OCI-LY1 (cell line): Measurements from ENCODE around the gene PTPRT.

Source experiments
- H2AFZ ChIP-seq: fragments of 200-600 bp; sonication (generic), shearing (Covaris generic); 2 replicates; pipeline ENCODE4 v1.6.0; 2014; ENCODE audit warnings: antibody characterized with exemption, mild to moderate bottlenecking, low read length
- H3F3A ChIP-seq: fragments of 200-600 bp; sonication (generic), shearing (Covaris generic); 2 replicates; pipeline ENCODE4 v1.6.0; 2014; ENCODE audit warnings: mild to moderate bottlenecking, antibody characterized with exemption, low read length, moderate library complexity; ENCODE audit not compliant: insufficient read depth
- H3K27ac ChIP-seq: fragments of 200-600 bp; sonication (generic); 2 replicates; pipeline ENCODE4 v1.5.1; 2014; ENCODE audit warnings: low read length, mixed run types, mild to moderate bottlenecking, low read depth; ENCODE audit not compliant: poor library complexity, severe bottlenecking
- H3K27me3 ChIP-seq: fragments of 200-600 bp; sonication (generic); 2 replicates; pipeline ENCODE4 v1.6.0; 2014; ENCODE audit warnings: antibody characterized with exemption, mild to moderate bottlenecking, low read length, moderate library complexity; ENCODE audit not compliant: insufficient read depth
- H3K36me3 ChIP-seq: fragments of 200-600 bp; sonication (generic); 2 replicates; pipeline ENCODE4 v1.6.1; 2014; ENCODE audit warnings: mild to moderate bottlenecking, antibody characterized with exemption, low read length, moderate library complexity, mixed read lengths; ENCODE audit not compliant: insufficient read depth
- H3K4me1 ChIP-seq: fragments of 200-600 bp; sonication (generic); 2 replicates; pipeline ENCODE4 v1.5.1; 2014; ENCODE audit warnings: mild to moderate bottlenecking, low read length, moderate library complexity; ENCODE audit not compliant: insufficient read depth, severe bottlenecking
- H3K4me2 ChIP-seq: fragments of 200-600 bp; sonication (generic), shearing (Covaris generic); 2 replicates; pipeline ENCODE4 v1.6.1; 2014; ENCODE audit warnings: low read length
- H3K4me3 ChIP-seq: fragments of 200-600 bp; sonication (generic); 2 replicates; pipeline ENCODE4 v1.5.1; 2014; ENCODE audit warnings: low read length, low read depth, mild to moderate bottlenecking, mixed read lengths; ENCODE audit not compliant: poor library complexity, severe bottlenecking
- H3K79me2 ChIP-seq: fragments of 200-600 bp; shearing (Covaris generic); 2 replicates; pipeline ENCODE4 v1.6.1; 2016; ENCODE audit warnings: mixed run types, low read length, mixed read lengths; ENCODE audit not compliant: insufficient read depth
- H3K9ac ChIP-seq: fragments of 200-600 bp; sonication (generic), shearing (Covaris generic); 2 replicates; pipeline ENCODE4 v1.6.1; 2014; ENCODE audit warnings: mild to moderate bottlenecking, low read length, mixed read lengths
- H3K9me2 ChIP-seq: fragments of 200-600 bp; sonication (generic), shearing (Covaris generic); 2 replicates; pipeline ENCODE4 v1.6.1; 2014; ENCODE audit warnings: low read depth, mild to moderate bottlenecking, low read length, mixed read lengths
- H3K9me3 ChIP-seq: fragments of 200-600 bp; shearing (Covaris generic); 2 replicates; pipeline ENCODE4 v1.6.1; 2014; ENCODE audit warnings: low read length, mixed read lengths
- H4K20me1 ChIP-seq: fragments of 200-600 bp; sonication (generic), shearing (Covaris generic); 2 replicates; pipeline ENCODE4 v1.6.0; 2016; ENCODE audit warnings: mild to moderate bottlenecking, low read length; ENCODE audit not compliant: insufficient read depth
- EZH2 ChIP-seq: fragments of 200-600 bp; sonication (generic), shearing (Covaris generic); IDR thresholded peaks from 2 replicates; pipeline ENCODE4 v1.8.0; 2017; ENCODE audit warnings: borderline replicate concordance, mixed run types, mild to moderate bottlenecking, antibody characterized with exemption, low read length, moderate library complexity, mixed read lengths
- TF ChIP-seq, protein P1 (sequence below): fragments of 200-600 bp; sonication (generic), shearing (Covaris generic); IDR thresholded peaks from 2 replicates; pipeline ENCODE4 v1.5.1; 2017; ENCODE audit warnings: mild to moderate bottlenecking, antibody characterized with exemption, low read length, moderate library complexity, mixed read lengths

Gene PTPRT

DNA sequence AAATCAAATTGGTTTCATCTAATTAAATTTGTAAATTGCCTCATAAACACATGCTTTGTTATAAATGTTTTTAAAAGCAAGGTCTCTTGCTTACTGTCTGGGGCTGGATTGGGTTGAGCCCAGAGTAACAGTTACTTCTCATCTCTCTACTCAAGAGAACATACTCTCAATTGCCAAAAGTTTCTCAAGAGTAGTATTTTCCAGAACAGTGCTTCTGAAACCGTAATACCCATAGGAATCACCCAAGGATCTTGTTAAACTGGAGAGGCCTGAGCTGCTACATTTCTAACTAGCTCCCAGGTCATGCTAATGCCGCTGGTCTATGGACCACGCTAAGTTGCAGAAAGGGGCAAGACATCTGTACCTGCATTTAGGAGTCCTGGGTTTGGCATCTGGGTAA, 744.9 kb downstream of the PTPRT start:
- no peaks in the 10 kb centered on the region for H3K9me2 ChIP-seq
- no peaks in the 10 kb centered on the region for H4K20me1 ChIP-seq
- no peaks in the 10 kb centered on the region for H3K27me3 ChIP-seq
- no peak overlapping the region for H3K27ac ChIP-seq
- H3F3A ChIP-seq = no peaks in the 10 kb centered on the region
- H3K9me3 ChIP-seq = no peaks in the 10 kb centered on the region
- no peaks in the 10 kb centered on the region for H3K36me3 ChIP-seq
- H3K4me3 ChIP-seq = no peak overlapping the region
- no peak overlapping the region for H2AFZ ChIP-seq
- H3K4me1 ChIP-seq = no peaks in the 10 kb centered on the region
- TF ChIP-seq, protein P1, sequence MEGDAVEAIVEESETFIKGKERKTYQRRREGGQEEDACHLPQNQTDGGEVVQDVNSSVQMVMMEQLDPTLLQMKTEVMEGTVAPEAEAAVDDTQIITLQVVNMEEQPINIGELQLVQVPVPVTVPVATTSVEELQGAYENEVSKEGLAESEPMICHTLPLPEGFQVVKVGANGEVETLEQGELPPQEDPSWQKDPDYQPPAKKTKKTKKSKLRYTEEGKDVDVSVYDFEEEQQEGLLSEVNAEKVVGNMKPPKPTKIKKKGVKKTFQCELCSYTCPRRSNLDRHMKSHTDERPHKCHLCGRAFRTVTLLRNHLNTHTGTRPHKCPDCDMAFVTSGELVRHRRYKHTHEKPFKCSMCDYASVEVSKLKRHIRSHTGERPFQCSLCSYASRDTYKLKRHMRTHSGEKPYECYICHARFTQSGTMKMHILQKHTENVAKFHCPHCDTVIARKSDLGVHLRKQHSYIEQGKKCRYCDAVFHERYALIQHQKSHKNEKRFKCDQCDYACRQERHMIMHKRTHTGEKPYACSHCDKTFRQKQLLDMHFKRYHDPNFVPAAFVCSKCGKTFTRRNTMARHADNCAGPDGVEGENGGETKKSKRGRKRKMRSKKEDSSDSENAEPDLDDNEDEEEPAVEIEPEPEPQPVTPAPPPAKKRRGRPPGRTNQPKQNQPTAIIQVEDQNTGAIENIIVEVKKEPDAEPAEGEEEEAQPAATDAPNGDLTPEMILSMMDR = no peak
- TF ChIP-seq EZH2 = no peak
- H3K9ac ChIP-seq = no peak overlapping the region
- no peaks in the 10 kb centered on the region for H3K79me2 ChIP-seq
- H3K4me2 ChIP-seq = no peak overlapping the region

DNA sequence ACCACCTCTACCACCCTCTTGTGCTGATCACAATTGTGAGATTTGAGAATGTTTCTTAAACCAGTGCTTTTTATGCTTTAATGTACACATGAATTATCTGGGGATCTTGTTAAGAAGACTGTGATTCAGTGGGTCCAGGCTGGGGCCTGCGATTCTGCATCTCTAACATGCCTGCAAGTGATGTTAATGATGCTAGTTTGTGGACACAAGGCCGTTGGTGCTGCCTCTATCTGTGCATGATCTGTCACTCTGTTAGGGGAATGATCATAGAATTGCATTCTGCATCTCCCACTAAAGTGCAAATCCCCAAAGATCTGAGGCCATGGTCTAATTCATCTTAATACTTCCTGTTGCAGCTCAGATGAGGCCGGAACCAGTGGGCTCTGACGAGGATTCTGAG, 746.5 kb downstream of the PTPRT start:
- no peaks in the 10 kb centered on the region for H3K36me3 ChIP-seq
- no peaks in the 10 kb centered on the region for H3K9me3 ChIP-seq
- H3K4me3 ChIP-seq = no peak overlapping the region
- H3K4me1 ChIP-seq = no peaks in the 10 kb centered on the region
- H3K27ac ChIP-seq = no peak overlapping the region
- H3K9ac ChIP-seq = no peak overlapping the region
- TF ChIP-seq EZH2 = no peak
- TF ChIP-seq, protein P1 = no peak
- H3K9me2 ChIP-seq = no peaks in the 10 kb centered on the region
- no peaks in the 10 kb centered on the region for H4K20me1 ChIP-seq
- no peak overlapping the region for H3K4me2 ChIP-seq
- H3F3A ChIP-seq = no peaks in the 10 kb centered on the region
- no peaks in the 10 kb centered on the region for H3K79me2 ChIP-seq
- H2AFZ ChIP-seq = no peak overlapping the region
- no peaks in the 10 kb centered on the region for H3K27me3 ChIP-seq

DNA sequence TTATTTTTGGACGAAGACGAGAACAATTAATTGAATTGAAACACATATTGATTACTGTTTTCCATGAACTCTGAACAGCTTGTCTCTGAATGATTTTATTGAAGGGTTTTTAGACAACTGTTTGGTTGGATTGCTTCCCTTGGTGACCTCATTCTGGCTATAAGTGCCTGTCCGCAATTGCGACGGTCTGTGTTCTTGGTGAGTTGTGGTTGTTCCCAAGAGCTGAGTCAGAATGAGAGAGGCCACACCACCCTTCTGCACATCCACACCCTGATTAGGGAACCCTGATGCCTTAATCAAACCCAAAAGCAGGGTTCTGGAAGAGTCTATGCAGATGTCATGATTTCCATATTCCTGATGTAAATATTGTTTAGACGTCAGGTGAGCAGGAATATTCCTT, 747.0 kb downstream of the PTPRT start:
- H3K4me3 ChIP-seq = no peak overlapping the region
- no peaks in the 10 kb centered on the region for H3F3A ChIP-seq
- H3K4me1 ChIP-seq = no peaks in the 10 kb centered on the region
- H3K9ac ChIP-seq = no peak overlapping the region
- H3K9me3 ChIP-seq = no peaks in the 10 kb centered on the region
- no peak for TF ChIP-seq EZH2
- TF ChIP-seq, protein P1 = no peak
- H3K27me3 ChIP-seq = no peaks in the 10 kb centered on the region
- no peak overlapping the region for H3K4me2 ChIP-seq
- H4K20me1 ChIP-seq = no peaks in the 10 kb centered on the region
- no peaks in the 10 kb centered on the region for H3K36me3 ChIP-seq
- no peaks in the 10 kb centered on the region for H3K9me2 ChIP-seq
- H3K79me2 ChIP-seq = no peaks in the 10 kb centered on the region
- H3K27ac ChIP-seq = no peak overlapping the region
- H2AFZ ChIP-seq = no peak overlapping the region
